Cerebellar cortex (tissue), 1 donor: ENCODE results near the gene RHBDL1.
A peak's percentile ranks its signal among the peaks of the same experiment; 100 is the strongest.

Experiments
- DNase-seq: peaks from one replicate; pipeline ENCODE4 v3.0.0-alpha.2; 2015; ENCODE audit warnings: low spot score

RHBDL1 gene

DNA sequence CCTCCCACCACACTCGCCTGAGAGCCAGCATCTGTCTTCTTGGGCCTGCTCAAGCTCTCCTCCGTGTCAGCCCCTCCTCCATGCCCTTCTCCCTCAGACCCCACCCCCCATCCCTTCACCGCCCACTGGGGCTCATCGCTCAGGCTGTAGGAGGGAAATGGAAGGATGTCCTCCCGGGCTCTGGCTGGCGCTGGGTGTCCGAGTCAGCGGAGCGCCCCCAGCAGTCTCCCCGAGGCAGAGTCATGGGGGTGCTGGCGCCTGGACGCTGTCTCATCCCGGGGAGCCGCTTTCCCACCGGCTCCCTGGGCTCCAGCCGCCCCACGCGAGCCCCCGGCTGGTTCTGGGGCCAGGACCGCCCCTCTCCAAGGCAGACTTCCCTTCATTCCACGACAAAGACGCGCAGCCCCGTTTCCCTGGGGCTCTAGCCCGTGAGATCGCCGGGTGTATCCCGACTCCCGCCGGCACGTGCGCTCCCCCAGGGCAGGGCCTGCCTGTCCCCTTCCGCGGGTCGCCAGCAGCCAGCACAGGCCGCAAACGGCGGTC lies 45.0 kb downstream of the RHBDL1 start:
- DNase-seq: peak; percentile 86

DNA sequence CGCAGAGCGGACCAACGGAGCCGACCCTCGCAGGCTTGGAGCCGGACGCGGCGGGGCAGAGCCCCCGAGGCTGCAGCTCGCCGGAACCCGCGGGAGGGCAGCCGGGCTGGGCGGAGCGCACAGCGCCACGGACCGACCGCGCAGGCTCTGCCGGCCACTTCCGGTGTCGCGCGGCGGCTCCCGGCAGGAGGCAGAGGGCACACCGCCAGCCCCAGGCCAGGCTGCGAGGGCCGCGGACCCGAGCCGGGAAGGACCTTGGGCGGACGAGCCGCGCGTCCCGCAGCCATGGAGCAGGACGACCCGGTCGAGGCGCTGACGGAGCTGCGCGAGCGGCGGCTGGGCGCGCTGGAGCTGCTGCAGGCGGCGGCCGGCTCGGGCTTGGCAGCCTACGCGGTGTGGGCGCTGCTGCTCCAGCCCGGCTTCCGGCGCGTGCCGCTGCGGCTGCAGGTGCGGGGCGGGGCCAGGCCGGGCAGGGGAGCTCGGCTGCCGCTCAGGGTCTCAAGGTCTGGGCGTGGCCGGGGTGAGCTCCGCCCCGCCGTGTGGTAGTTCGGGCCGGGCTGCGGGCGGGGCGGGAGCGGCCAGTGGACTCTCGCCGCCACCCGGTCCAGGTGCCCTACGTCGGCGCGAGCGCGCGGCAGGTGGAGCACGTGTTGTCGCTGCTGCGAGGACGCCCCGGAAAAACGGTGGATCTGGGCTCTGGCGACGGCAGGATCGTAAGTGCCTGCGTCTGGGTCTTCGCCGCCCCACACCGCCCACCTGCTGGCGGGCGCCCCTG lies 45.7 kb downstream of the RHBDL1 start, which contains the start of gene ANTKMT:
Gene ANTKMT (plus strand): TSS at position 157 of the 775 bp plus-strand sequence. CDS start 129 bp downstream, at position 286.
- peak; percentile 82 for DNase-seq

DNA sequence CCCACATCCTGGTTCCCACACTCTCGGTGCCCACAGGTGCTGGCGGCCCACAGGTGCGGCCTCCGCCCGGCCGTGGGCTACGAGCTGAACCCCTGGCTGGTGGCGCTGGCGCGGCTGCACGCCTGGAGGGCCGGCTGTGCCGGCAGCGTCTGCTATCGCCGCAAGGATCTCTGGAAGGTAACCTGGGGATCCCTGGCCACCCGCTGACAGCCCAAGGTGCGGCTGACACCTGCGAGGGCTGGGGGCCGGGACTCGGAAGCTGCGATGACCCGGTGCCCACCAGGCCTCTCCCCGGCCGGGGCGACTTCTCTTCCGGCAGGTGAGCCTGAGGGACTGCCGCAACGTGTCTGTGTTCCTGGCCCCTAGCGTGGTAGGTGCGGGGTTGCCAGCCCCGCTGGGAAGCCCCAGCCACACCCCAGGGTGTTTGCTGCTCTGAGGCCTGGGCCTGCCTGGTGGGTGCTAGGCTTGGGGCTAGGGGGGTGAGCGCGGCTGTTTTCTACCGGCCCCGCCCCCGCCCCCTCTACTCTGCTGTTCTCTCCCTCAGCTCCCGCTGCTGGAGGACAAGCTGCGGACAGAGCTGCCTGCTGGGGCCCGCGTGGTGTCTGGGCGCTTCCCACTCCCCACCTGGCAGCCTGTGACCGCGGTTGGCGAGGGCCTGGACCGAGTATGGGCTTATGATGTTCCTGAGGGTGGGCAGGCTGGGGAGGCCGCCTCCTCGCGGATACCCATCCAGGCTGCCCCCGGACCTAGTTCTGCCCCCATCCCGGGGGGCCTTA lies 46.5 kb downstream of the RHBDL1 start:
- no peak for DNase-seq

DNA sequence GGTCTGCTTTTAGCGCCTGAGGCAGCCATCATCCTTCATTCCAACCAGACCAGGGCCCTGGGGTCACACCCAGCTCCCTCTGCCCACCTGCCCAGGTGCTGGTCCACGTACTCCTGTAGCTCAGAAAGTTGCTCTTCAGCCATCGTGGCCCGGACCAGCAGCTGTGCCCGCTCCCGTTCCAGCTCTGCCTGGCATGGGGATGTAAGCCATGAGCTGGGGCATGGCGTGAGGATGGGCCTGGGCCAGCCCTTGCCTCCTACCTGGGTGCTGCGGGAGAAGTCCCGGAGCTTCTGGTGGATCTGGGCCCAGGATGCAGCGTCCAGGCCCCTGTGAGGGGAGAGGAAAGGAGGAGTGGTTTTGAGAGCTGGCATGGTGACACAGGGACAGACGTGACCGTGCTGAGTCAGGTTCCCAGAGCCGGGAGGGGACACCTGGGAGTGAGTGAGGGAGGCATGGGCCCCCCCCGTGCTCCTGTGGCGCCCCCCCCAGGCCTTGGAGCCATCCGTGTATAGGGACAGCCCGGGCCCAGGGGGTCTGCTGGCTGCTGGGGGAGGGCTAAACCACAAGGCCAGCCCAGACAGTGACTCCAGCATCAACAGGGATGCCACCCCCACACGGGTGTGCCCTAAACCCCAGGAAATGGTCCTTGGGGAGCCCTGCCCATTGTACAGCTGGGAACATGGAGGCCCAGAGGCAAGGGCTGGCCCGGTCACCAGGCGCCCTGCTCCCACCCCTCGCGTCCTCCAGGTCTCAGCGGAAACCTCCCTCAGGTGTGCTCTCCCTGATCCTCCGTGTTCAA lies 47.6 kb downstream of the RHBDL1 start:
- DNase-seq: no peak

DNA sequence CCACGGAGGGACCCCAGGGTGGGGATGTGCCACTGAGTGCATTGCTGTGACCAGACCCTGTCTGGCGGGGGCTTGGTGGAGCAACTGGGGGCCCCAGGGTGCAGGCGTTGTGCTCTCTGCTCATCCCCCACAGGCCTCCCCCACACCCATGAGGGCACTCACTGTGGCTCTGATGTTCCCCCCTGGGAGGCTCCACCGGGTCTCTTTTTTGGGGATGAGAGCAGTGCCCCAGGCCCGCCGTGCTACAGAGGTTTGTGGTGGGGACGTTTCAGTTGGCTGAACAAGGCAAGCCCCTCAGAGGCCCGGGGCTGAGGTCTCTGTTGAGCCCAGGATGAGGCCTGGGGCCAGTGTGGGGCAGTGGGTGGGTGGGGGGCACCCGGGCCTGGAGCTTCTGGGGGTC lies 48.2 kb downstream of the RHBDL1 start:
- no peak for DNase-seq

- peak; percentile 62 for DNase-seq
These were observed 48.9 kb downstream of the RHBDL1 start for GRCh38 chr16:724188-725040.

DNA sequence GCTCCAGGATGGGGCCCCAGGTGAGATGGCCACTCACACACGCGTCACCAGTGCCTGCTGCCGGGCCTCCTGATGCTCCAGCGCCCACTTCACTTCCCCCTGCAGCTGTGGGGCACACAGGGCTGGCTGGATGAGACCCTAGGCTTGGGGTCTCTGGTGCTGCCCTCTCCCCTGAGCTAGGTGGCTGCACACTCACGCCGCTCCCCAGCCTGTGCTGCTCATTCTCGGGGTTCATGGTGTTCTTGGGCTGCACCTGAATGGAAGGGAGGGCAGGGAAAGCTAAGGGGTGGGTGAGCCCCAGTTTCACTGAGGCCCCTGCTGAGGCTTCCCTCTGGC lies 49.5 kb downstream of the RHBDL1 start:
- DNase-seq: no peak

GRCh38 chr16:725463-726187 lies 50.2 kb downstream of the RHBDL1 start:
- no peak for DNase-seq

DNA sequence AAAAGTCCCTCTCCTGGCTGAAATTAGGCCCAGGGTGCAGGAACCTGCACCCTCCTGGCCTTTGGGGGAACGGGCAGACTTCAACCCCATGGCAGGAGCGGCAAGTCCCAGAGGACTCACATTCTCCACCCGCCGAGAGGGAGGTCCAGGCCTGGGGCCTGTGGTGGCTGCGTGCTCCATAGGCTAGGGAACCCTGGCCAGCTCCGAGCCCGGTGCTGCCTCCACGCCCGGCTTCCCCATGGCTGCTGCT lies 50.6 kb downstream of the RHBDL1 start:
- peak; percentile 56 for DNase-seq

DNA sequence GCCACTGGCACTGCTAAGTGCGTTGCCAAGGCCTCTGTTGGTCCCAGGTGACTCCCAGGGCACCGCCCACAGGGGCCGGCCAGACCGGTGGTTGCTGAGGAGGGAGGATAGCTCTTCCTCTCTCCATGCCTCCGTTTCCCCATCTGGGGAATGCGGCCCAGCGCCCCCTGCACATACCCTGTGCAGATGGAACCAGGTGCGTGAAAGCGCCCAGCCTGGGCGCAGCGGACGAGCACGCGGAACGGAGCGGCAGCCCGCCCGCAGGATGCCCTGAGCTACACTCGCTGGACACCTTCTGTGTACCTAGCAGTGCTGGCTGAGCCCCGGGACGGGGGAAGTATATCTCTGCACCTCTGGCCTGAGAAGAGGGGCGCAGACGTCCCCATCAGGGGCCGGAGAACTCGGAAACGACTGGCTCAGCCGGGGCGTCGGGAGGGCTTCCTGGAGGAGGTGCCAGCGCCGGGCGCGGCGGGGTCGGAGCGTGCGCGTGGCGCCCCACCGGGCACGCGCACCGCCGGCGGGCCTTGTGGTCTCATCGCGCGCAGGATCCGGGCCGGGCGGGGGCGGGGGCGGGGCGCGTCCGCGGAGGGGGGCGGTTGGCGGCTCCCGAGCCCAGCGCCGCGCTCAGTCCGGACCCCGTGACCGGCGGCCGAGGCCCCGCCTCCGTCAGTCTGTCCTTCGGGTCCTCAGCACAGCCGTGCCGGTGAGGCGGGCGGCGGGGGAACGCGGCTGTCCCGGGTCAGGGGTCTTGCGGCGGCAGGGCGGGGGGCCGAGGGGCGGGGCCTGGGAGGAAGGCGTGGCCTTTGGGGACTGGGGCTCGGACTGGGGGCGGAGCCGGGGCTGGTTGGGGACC lies 51.2 kb downstream of the RHBDL1 start, which contains the start of the genes CCDC78 and HAGHL:
Gene CCDC78 (minus strand): TSS at position 6 of the 853 bp plus-strand sequence. CDS start 76 bp downstream, outside the sequence.
Gene HAGHL (plus strand): TSS at position 669 of the 853 bp plus-strand sequence. CDS start 404 bp downstream, outside the sequence.
- DNase-seq: peak; percentile 60

DNA sequence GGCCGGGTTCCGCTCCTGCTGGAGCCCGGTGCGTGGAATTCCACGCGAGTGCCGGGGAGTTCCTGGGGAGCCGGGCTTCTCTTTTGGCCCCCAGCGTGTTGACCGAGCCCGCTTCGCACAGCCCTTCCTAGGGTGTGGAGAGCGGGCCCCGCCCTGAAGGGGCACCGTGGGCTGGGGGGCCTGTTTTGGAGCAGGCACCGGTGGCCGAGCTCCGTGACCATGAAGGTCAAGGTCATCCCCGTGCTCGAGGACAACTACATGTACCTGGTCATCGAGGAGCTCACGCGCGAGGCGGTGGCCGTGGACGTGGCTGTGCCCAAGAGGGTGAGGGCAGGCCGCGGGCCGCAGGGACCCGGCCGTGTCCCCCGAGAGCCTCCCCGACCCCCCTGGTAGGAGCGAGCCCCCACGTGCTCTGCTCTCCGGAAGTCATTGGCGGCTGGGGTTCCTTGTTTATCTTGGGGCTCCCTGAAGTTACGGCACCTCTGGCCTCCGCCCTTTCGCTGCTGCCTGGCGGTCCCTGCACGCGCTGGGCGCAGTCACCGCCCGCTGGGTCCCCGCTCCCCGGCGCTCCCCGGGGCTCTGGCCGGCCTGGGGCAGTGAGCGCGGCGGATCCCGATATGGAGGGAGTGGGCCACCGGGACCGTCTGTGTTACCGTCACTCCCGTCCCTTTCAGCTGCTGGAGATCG lies 52.0 kb downstream of the RHBDL1 start:
- DNase-seq: no peak
